GM18505 (cell line): ENCODE results near the gene CUTA.

ENCODE experiments used
- ATAC-seq: cut with Tn5 transposase; IDR thresholded peaks from one replicate; pipeline ENCODE4 v1.9.1; 2021; ENCODE audit not compliant: unreplicated experiment
- POLR2A ChIP-seq: IDR thresholded peaks from 4 replicates; pipeline ENCODE4 v1.6.1; 2011; ENCODE audit warnings: borderline replicate concordance; ENCODE audit not compliant: insufficient read depth, insufficient read length; ENCODE audit errors: extremely low read depth

Gene CUTA

GRCh38 chr6:33443619-33444504, 26.0 kb upstream of the CUTA start:
- no peak for TF ChIP-seq POLR2A
- no peak for ATAC-seq

GRCh38 chr6:33443025-33443424, 25.1 kb upstream of the CUTA start:
- ATAC-seq: no peak
- no peak for TF ChIP-seq POLR2A

- no peak for TF ChIP-seq POLR2A
- ATAC-seq: no peak
Measured at GRCh38 chr6:33442283-33442682, 24.4 kb upstream of the CUTA start.

- ATAC-seq: no peak
- TF ChIP-seq POLR2A: no peak
Measured at GRCh38 chr6:33441457-33441856, 23.6 kb upstream of the CUTA start.

GRCh38 chr6:33440649-33441309, 22.9 kb upstream of the CUTA start:
- no peak for ATAC-seq
- no peak for TF ChIP-seq POLR2A

- TF ChIP-seq POLR2A: no peak
- no peak for ATAC-seq
Measured at GRCh38 chr6:33439956-33440648, 22.2 kb upstream of the CUTA start.

- TF ChIP-seq POLR2A: no peak
- ATAC-seq: no peak
Measured at GRCh38 chr6:33438978-33439594, 21.2 kb upstream of the CUTA start.

- ATAC-seq: no peak
- no peak for TF ChIP-seq POLR2A
Measured at GRCh38 chr6:33437666-33438065, 19.8 kb upstream of the CUTA start.

- TF ChIP-seq POLR2A: no peak
- no peak for ATAC-seq
Measured at GRCh38 chr6:33434961-33435360, 17.1 kb upstream of the CUTA start.

- TF ChIP-seq POLR2A: no peak
- ATAC-seq: no peak
Measured at GRCh38 chr6:33433544-33434191, 15.8 kb upstream of the CUTA start.

GRCh38 chr6:33433001-33433543, 15.2 kb upstream of the CUTA start:
- ATAC-seq: no peak
- TF ChIP-seq POLR2A: no peak

- no peak for ATAC-seq
- TF ChIP-seq POLR2A: no peak
Measured at GRCh38 chr6:33432546-33432945, 14.6 kb upstream of the CUTA start.
